ENCODE data around the gene GNS. TPM values are rescaled to one million over a fixed set of nuclear protein-coding genes. Genes with fewer than 3 reads are reported as not detected.
"Not testable (repeated sequence)": the region's sequence is repeated elsewhere in the genome, so short reads cannot be mapped to it uniquely, and the experiment has no call there.

Gene GNS
- total and polyA plus RNA-seq, 10 of the 15 experiments (the other 5 are each of a cell fraction or from before 2014, with no cell fraction given) = 4.1 to 33.8 (median 19.1) TPM

DNA sequence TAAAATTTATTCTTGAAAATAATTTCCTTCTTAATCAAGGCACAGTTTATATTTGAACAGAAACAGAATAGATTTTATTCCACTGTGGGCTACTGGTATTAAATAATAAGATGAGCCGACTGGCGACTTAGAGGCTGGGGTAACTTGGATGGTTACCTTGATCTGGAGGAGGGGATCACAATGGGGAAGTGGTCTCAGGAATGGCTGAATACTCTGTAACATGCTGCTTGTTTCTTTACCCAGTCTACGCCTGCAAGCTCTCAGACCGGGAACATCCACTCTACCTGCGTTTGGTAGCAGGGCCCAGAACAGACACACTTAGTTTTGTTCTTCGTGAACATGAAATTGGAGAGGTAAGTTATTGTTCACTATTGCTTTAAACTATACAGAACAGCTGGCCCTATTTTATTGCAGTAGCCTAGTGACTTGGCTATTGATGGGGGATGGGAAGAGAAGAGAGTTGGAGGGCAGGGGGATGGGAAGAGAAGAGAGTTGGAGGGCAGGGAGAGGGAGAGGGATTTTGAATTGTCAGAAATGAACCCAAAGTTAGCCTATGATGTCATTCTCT lies 67.9 kb downstream of the GNS start:
- SMC1A ChIA-PET (ENCODE audit: uncharacterized antibody, unreplicated experiment) = interaction anchor here (1.2 to 8.5 kb wide), 5 partner anchors 9 to 798 kb away, joined by 3 to 139 read pairs (median 7); no protein-coding TSS in a partner anchor
- peaks cover 1% of the 10 kb centered on the region; the same call in 1 of the 2 replicates for H3K79me2 ChIP-seq (ENCODE audit: control insufficient read depth, insufficient read depth, low read length)
- peaks cover 11 to 19% of the 10 kb centered on the region in 2 experiments for H3K36me3 ChIP-seq (ENCODE audit: control insufficient read depth in 2 of 2, insufficient read depth in 2 of 2, low read length in 1 of 2)
- no peak overlapping the region for H3K4me3 ChIP-seq
- no peaks in the 10 kb centered on the region for H4K20me1 ChIP-seq (ENCODE audit: control insufficient read depth, insufficient read depth)
- in situ Hi-C loops (cut with MboI) = no loop called here
- H3K4me1 ChIP-seq (ENCODE audit: control insufficient read depth, insufficient read depth, low read length) = no peaks in the 10 kb centered on the region
- H3K27me3 ChIP-seq (replicated peaks in 1 of 2; ENCODE audit: control insufficient read depth in 2 of 2, insufficient read depth in 2 of 2, low read length in 1 of 2) = no peaks in the 10 kb centered on the region
- no TSS peak for BruUV-seq (replicated peaks)
- RAD21 ChIA-PET (ENCODE audit: unreplicated experiment) = interaction anchor here (0.6 to 1.1 kb wide), 2 partner anchors 22 to 142 kb away, joined by 3 to 5 read pairs; no protein-coding TSS in a partner anchor
- H3K9me3 ChIP-seq (replicated peaks; ENCODE audit: control insufficient read depth, insufficient read depth, low read length) = no peaks in the 10 kb centered on the region
- H2AFZ ChIP-seq (ENCODE audit: control insufficient read depth, low read depth, low read length) = no peak overlapping the region
- DNase-seq (ENCODE audit: low read depth, low spot score) (no peak), FAIRE-seq (no peak), ATAC-seq (no peak)
- CTCF ChIA-PET = interaction anchor here (1.3 kb wide), 1 partner anchor 142 kb away, joined by 4 read pairs; no protein-coding TSS in a partner anchor
- 97% methylated on average over 6 of the region's 6 CpGs for WGBS (ENCODE audit: insufficient coverage, insufficient replicate concordance, low lambda C conversion rate, missing lambda C conversion rate)
- TF ChIP-seq ATF7 (IDR thresholded peaks at IDR 0.05; ENCODE audit: low read depth) = peak; percentile 44; the same call in 1 of the 2 replicates
- no peak for TF ChIP-seq ZBTB4 (CRISPR knock-in tag; IDR thresholded peaks at IDR 0.05)
- intact Hi-C loops (cut with micrococcal nuclease; ENCODE audit: unreplicated experiment) = no loop called here
- H3K4me2 ChIP-seq (ENCODE audit: control insufficient read depth, insufficient read depth) = no peak overlapping the region
- POLR2A ChIA-PET = no interaction called here
- H3K27ac ChIP-seq (ENCODE audit: control insufficient read depth, insufficient read depth) = no peak overlapping the region
- H3K9ac ChIP-seq (ENCODE audit: control insufficient read depth, insufficient read depth, low read length) = no peak overlapping the region

DNA sequence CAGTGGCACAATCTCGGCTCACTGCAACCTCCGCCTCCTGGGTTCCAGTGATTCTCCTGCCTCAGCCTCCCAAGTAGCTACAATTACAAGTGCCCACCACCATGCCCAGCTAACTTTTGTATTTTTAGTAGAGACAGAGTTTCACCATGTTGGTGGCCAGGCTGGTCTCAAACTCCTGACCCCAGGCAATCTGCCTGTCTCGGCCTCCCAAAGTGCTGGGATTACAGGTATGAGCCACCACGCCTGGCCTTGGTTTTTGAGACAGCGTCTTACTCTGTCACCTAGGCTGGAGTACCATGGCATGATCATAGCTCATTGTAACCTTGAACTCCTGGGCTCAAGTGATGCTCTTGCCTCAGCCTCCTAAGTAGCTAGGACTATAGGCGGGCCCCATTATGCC lies 69.0 kb downstream of the GNS start:
- ChIA-PET SMC1A (ENCODE audit: uncharacterized antibody, unreplicated experiment) (interaction anchor here (1.2 to 8.5 kb wide), 2 partner anchors 10 to 141 kb away, joined by 3 to 139 read pairs; no protein-coding TSS in a partner anchor), CTCF (interaction anchor here (2.0 kb wide), 1 partner anchor 140 kb away, joined by 11 read pairs; no protein-coding TSS in a partner anchor), RAD21 (ENCODE audit: unreplicated experiment) (interaction anchor here (1.1 to 1.8 kb wide), 3 partner anchors 8 to 141 kb away, joined by 4 to 5 read pairs (median 5); no protein-coding TSS in a partner anchor)
- H2AFZ ChIP-seq (ENCODE audit: control insufficient read depth, low read depth, low read length); in situ Hi-C loops (cut with MboI); H3K79me2 ChIP-seq (ENCODE audit: control insufficient read depth, insufficient read depth, low read length); H3K4me3 ChIP-seq; H3K4me2 ChIP-seq (ENCODE audit: control insufficient read depth, insufficient read depth); FAIRE-seq; intact Hi-C loops (cut with micrococcal nuclease; ENCODE audit: unreplicated experiment); BruUV-seq (replicated peaks); H3K9me3 ChIP-seq (replicated peaks; ENCODE audit: control insufficient read depth, insufficient read depth, low read length); ATAC-seq; POLR2A ChIA-PET; H3K27ac ChIP-seq (ENCODE audit: control insufficient read depth, insufficient read depth); H3K4me1 ChIP-seq (ENCODE audit: control insufficient read depth, insufficient read depth, low read length); H4K20me1 ChIP-seq (ENCODE audit: control insufficient read depth, insufficient read depth); DNase-seq (ENCODE audit: low read depth, low spot score); H3K27me3 ChIP-seq (replicated peaks in 1 of 2; ENCODE audit: control insufficient read depth in 2 of 2, insufficient read depth in 2 of 2, low read length in 1 of 2); H3K9ac ChIP-seq (ENCODE audit: control insufficient read depth, insufficient read depth, low read length): not testable (repeated sequence)
- 88% methylated on average over 6 of the region's 6 CpGs for WGBS (ENCODE audit: insufficient coverage, insufficient replicate concordance, low lambda C conversion rate, missing lambda C conversion rate)
- H3K36me3 ChIP-seq (ENCODE audit: control insufficient read depth in 2 of 2, insufficient read depth in 2 of 2, low read length in 1 of 2) = peaks cover 14 to 15% of the 10 kb centered on the region in 2 experiments

All from GM12878 (cell line).